Measurements from ENCODE around the gene GSTCD.

- TF ChIP-seq CTCF (IDR thresholded peaks at IDR 0.05), result no peak
- no peak for TF ChIP-seq EZH2 (IDR thresholded peaks at IDR 0.05)
- TF ChIP-seq EZH2phosphoT487 (IDR thresholded peaks at IDR 0.05), result no peak
Measured at GRCh38 chr4:105784761-105785160, 76.2 kb downstream of the GSTCD start.

Measured in neural progenitor cell (in vitro differentiated cells).